IPS-20b (cell line): ENCODE results near the gene EYS.

Source experiments
- H3K27ac ChIP-seq: one replicate; pipeline ENCODE4 v1.5.1; 2013; ENCODE audit warnings: low read length
- H3K27me3 ChIP-seq: 2 replicates; pipeline ENCODE4 v1.6.1; 2013; ENCODE audit warnings: mild to moderate bottlenecking, low read length, inconsistent platforms; ENCODE audit not compliant: insufficient read depth
- H3K36me3 ChIP-seq: 2 replicates; pipeline ENCODE4 v1.6.1; 2013; ENCODE audit warnings: low read depth, mild to moderate bottlenecking, inconsistent platforms, low read length, moderate library complexity; ENCODE audit not compliant: insufficient read depth
- H3K4me1 ChIP-seq: 2 replicates; pipeline ENCODE4 v1.6.1; 2013; ENCODE audit warnings: mild to moderate bottlenecking, control low read depth, inconsistent platforms, low read length, moderate library complexity; ENCODE audit not compliant: insufficient read depth
- H3K4me3 ChIP-seq: 2 replicates; pipeline ENCODE4 v1.5.1; 2013; ENCODE audit warnings: mild to moderate bottlenecking, low read length, inconsistent platforms
- H3K9ac ChIP-seq: 2 replicates; pipeline ENCODE4 v1.6.1; 2013; ENCODE audit warnings: low read depth, mild to moderate bottlenecking, inconsistent platforms, low read length, moderate library complexity
- H3K9me3 ChIP-seq: 2 replicates; pipeline ENCODE4 v1.6.1; 2013; ENCODE audit warnings: mild to moderate bottlenecking, low read depth, low read length, inconsistent platforms; ENCODE audit not compliant: insufficient read depth

Gene EYS

DNA sequence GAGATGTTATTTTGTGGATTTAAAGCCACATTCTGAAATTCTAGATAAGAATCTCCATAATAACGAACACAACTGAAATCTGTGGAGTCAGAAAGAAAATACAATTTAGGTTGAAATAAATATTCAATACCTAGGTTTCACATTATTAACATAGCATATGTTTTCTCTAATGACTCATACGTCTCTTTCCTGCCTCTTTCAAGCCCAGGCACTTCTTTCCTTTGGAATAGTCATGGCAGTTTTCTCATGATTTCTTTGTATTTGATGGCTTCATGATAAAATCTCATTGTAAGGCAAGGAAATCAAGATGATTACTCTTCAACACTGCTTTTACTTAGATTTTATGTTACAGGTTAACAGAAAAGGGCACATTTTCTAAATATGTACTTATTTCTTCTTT, 1267.8 kb downstream of the EYS start:
- Histone ChIP-seq H3K9ac (no peak overlapping the region), H3K27ac (no peak overlapping the region), H3K9me3 (no peaks in the 10 kb centered on the region), H3K27me3 (no peaks in the 10 kb centered on the region), H3K4me1 (no peaks in the 10 kb centered on the region), H3K4me3 (no peak overlapping the region), H3K36me3 (no peaks in the 10 kb centered on the region)

DNA sequence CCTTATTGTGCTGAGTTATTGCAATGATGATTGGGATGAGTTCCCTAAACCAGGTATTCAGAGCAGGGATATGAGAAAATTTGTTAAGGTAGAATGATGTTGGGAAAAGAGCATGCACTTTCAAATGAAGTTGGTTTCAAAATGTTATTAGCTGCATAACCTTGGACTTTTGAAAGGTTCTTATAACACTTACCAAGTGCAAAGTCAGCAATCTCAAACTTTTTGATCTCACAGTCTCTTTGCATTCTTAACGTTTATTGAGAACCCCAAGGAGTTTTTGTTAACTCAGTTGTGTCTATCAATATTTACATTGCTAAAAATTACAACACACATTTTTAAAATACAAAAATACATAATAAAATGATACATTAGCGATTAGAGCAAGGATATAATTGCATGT, 1269.0 kb downstream of the EYS start:
- Histone ChIP-seq H3K27ac (no peak overlapping the region), H3K9me3 (no peaks in the 10 kb centered on the region), H3K36me3 (no peaks in the 10 kb centered on the region), H3K27me3 (no peaks in the 10 kb centered on the region), H3K9ac (no peak overlapping the region), H3K4me1 (no peaks in the 10 kb centered on the region), H3K4me3 (no peak overlapping the region)

DNA sequence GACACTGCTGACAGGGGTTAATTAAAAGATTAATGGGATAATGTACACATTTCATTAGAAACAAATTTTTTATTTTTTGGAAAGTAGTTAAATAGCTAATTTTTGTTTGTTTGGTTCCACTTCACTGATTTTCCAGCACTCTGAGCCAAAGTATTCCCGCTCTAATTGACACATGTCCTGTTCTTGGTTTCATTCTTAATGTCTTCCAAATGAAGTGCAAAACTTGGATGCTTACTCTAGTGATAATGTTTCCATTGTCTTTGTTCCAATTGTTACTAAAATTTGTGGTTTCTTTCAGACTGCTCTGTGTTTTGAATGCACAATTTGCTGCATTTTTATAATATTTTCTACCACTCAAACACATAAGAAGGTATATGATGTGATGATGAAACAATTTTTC, 1277.1 kb downstream of the EYS start:
- Histone ChIP-seq H3K9me3 (no peaks in the 10 kb centered on the region), H3K27me3 (no peaks in the 10 kb centered on the region), H3K27ac (no peak overlapping the region), H3K4me1 (no peaks in the 10 kb centered on the region), H3K9ac (no peak overlapping the region), H3K4me3 (no peak overlapping the region), H3K36me3 (no peaks in the 10 kb centered on the region)

DNA sequence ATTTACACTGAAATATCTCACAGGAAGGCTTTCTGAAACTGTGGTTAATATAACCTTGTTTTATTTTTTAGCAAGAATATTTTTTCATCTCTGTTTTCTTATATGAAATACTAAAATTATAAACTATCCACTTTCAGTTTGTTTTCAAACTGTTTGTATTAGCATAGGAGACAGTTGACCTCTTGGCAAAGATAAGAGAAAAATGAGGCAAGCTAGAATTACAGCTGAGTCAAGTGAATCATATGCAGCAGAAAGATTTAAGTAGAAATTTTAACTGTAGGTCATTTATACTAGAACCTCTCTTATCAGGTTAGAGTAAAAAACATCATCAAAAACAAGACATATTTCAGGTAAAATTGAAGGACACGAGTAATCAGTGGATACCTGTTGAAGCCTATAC, 1278.8 kb downstream of the EYS start:
- Histone ChIP-seq H3K9me3 (no peaks in the 10 kb centered on the region), H3K27me3 (no peaks in the 10 kb centered on the region), H3K36me3 (no peaks in the 10 kb centered on the region), H3K4me1 (no peaks in the 10 kb centered on the region), H3K4me3 (no peak overlapping the region), H3K9ac (no peak overlapping the region), H3K27ac (no peak overlapping the region)

DNA sequence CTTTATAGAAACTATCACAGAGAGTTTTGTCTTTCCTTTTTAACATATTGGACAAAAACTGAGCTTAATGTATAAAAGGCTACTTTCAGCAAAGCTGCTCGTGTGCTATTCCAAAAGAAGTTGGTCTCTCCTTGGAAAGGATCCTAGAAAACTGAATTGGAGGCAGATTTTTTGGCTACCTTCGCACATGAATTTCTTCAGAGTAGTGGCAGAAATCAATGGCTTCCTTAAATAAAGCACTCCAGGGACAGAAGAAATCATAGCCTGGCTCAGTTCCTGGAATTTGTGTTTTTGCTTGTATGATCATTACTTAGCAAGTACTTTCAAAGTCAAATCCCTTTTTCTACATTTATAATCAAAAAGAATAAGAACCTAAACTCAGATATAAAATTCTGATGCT, 1291.1 kb downstream of the EYS start:
- Histone ChIP-seq H3K27ac (no peak overlapping the region), H3K4me3 (no peak overlapping the region), H3K9me3 (peaks cover 14% of the 10 kb centered on the region; the same call in 1 of the 2 replicates), H3K36me3 (no peaks in the 10 kb centered on the region), H3K9ac (no peak overlapping the region), H3K27me3 (no peaks in the 10 kb centered on the region), H3K4me1 (no peaks in the 10 kb centered on the region)

DNA sequence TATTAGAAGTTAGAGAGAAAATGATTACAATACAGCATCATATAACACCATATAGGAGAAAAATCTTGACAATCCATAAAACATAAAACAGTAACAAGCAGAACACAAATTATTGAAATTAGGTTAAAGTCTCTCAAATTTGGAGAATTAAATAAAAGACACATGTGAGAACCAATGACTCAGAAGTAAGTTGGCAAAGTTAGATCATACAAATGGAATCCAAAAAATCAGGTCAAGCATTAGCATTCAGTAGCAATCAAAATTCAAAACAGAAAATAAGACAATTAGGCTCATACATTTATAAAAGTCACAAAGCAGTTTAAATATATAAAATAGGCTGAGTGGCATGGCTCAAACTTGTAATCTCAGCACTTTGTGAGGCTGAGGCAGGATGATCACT, 1295.8 kb downstream of the EYS start:
- Histone ChIP-seq H3K36me3 (no peaks in the 10 kb centered on the region), H3K27me3 (no peaks in the 10 kb centered on the region), H3K9me3 (no peaks in the 10 kb centered on the region; the same call in 1 of the 2 replicates), H3K4me1 (no peaks in the 10 kb centered on the region), H3K4me3 (no peak overlapping the region), H3K9ac (no peak overlapping the region), H3K27ac (no peak overlapping the region)

DNA sequence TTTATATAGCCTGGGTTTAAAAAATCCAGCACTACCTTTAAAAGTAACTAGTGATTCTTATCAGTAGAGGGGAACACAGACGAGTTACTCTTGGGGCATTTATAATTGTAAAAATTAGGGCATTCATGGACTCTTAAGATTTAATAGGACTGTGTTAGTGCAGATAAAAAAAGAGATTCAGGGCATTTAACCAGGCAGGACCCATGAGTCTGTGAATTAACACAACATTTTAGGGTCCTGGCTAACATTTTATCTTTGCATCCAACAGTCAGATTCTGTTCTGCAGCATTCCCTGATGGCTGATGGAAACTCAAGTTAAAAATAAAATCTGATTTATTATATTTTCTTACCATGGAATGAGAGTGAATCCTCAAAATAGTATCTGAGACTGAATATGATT, 1297.1 kb downstream of the EYS start:
- H3K4me3 ChIP-seq: no peak overlapping the region
- H3K9ac ChIP-seq: no peak overlapping the region
- H3K9me3 ChIP-seq: no peaks in the 10 kb centered on the region; the same call in 1 of the 2 replicates
- H3K27ac ChIP-seq: no peak overlapping the region
- no peaks in the 10 kb centered on the region for H3K36me3 ChIP-seq
- no peaks in the 10 kb centered on the region for H3K4me1 ChIP-seq
- H3K27me3 ChIP-seq: no peaks in the 10 kb centered on the region

DNA sequence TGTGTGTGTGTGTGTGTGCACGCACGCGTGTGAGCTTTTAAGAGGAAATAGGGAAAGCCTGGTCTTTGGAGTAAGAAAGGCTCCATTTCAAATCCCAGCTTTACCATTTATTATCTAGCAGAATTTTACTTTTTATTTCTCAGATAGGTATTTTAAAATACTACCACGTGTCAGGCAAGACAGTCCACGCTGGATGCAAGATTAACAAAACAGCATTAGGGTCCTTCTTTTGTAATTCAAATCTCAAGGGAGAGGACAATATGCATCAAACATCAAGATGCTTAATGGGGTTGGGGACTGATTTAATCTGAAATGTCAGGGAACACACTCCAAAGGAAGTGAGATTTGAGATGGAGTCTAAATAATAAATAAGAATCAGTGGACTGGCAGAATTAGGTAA, 1302.6 kb downstream of the EYS start:
- Histone ChIP-seq H3K36me3 (no peaks in the 10 kb centered on the region), H3K27me3 (no peaks in the 10 kb centered on the region), H3K4me3 (no peak overlapping the region), H3K9ac (no peak overlapping the region), H3K27ac (no peak overlapping the region), H3K9me3 (no peaks in the 10 kb centered on the region), H3K4me1 (no peaks in the 10 kb centered on the region)

DNA sequence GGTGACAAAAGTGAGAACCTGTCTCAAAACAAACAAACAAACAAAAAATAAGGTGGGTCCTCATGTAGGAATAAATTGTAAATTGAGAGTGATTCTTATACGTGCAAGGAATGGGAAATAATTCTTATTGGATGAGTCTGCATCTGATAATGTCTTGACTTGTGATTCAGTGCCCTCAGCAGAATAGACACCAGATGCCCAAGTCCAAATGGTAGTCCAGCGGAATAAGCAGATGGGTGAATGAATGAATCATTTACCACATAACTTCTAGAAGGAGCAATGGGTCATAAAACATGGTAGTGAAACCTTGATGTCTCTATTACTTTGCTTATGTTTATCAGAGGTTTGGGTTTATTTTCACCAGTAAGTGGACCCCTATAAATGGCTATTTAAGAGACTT, 1323.7 kb downstream of the EYS start:
- H3K4me1 ChIP-seq: no peaks in the 10 kb centered on the region
- H3K36me3 ChIP-seq: no peaks in the 10 kb centered on the region
- H3K27me3 ChIP-seq: no peaks in the 10 kb centered on the region
- H3K4me3 ChIP-seq: no peak overlapping the region
- no peak overlapping the region for H3K27ac ChIP-seq
- no peaks in the 10 kb centered on the region for H3K9me3 ChIP-seq
- no peak overlapping the region for H3K9ac ChIP-seq

DNA sequence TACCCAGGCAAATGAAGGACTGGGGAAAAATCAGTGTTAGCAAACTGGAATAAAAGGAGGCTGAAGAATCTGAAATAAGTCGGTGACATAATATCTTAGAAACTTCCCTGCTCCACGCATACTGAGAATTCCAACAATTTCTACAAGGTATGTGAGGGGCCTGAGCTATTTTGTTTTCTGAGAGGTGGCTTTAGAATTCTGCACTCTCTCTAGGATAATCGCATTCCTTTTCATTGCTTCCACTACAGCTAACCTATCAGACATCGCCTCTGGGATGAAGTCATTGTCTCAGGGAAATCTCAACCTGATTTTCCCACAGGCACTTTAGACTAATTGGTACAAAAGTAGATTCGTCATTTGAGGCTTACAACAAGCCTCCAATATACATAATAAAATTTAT, 1330.6 kb downstream of the EYS start:
- Histone ChIP-seq H3K27me3 (no peaks in the 10 kb centered on the region), H3K36me3 (no peaks in the 10 kb centered on the region), H3K27ac (no peak overlapping the region), H3K9me3 (no peaks in the 10 kb centered on the region), H3K4me3 (no peak overlapping the region), H3K9ac (no peak overlapping the region), H3K4me1 (0 out of 2 replicates have a peak, but pooled peaks cover 3% of the 10 kb centered on the region)

DNA sequence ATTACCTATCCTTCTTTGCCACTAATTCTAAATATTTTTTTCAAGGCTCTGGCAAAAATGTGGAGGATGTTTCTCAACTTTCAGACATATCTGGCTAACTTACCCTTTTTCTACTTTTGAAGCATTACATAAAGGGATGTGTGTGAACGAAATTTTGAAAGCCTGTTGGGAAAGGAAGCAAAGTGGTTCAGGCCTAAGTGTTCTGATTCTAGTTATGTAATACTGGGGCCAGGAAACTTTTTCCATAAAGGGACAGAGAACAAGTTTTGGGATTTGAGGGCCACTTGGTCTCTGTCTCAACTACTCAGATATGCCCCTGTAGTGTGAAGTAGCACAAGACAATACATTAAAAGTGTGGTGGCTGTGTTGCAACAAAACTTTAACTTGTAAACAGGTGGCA, 1349.6 kb downstream of the EYS start:
- Histone ChIP-seq H3K27ac (no peak overlapping the region), H3K4me1 (no peaks in the 10 kb centered on the region), H3K36me3 (no peaks in the 10 kb centered on the region), H3K27me3 (no peaks in the 10 kb centered on the region), H3K9ac (no peak overlapping the region), H3K4me3 (no peak overlapping the region), H3K9me3 (no peaks in the 10 kb centered on the region)

DNA sequence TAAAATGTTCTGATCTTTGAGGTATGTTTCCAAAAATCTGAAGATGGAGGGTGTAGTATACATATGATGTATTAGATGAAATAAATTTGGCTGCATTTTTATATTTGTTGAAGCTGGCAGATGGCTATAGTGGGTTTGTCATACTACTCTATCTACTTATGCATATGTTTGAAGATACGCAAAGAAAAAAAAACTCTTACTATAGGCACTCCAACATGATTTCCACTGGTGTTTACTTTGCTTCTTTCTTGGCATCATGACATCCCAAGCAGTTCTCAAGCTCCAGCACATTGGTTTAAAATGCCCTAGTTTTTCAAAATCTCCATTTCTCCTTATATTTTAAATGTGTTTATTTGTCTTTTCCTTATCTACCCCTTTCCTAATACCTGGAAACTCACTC, 1359.6 kb downstream of the EYS start:
- Histone ChIP-seq H3K9ac (no peak overlapping the region), H3K4me3 (no peak overlapping the region), H3K4me1 (no peaks in the 10 kb centered on the region), H3K27ac (no peak overlapping the region), H3K9me3 (no peaks in the 10 kb centered on the region), H3K36me3 (no peaks in the 10 kb centered on the region), H3K27me3 (no peaks in the 10 kb centered on the region)

DNA sequence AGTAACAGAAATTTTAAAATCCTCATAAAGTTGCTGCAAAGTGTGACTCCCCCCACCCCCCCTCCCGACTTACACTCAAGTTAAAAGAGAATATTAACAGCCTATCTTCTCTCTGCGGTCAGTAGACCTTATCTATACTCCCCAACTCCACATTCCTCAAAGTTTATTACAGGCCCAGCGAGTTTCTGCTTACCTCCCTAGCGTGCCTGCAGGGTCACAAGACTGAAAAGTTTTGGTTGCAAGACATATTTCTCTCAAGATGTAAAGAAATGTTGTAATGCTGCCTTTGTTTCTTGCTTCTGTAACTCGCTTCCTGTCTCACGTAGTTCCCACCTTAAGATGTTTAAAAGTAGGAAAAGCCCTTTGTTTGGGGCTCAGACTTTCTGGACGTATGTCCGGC, 1371.8 kb downstream of the EYS start:
- no peaks in the 10 kb centered on the region for H3K27me3 ChIP-seq
- H3K4me3 ChIP-seq: no peak overlapping the region
- no peaks in the 10 kb centered on the region for H3K4me1 ChIP-seq
- H3K36me3 ChIP-seq: no peaks in the 10 kb centered on the region
- H3K9me3 ChIP-seq: no peaks in the 10 kb centered on the region; the same call in 1 of the 2 replicates
- H3K27ac ChIP-seq: no peak overlapping the region
- H3K9ac ChIP-seq: no peak overlapping the region
